DND-41 (cell line): ENCODE results near the gene TRIM40.

ENCODE experiments used
- ATAC-seq: fragments of 200-7000 bp; cut with Tn5 transposase; 3 replicates; pipeline ENCODE4 v1.9.1; 2021; ENCODE audit warnings: low read depth; ENCODE audit not compliant: insufficient read depth
- DNase-seq: peaks from one replicate; pipeline ENCODE4 v3.0.0-alpha.2; 2020
- H2AFZ ChIP-seq: 2 replicates; pipeline ENCODE4 v1.6.0; 2012; ENCODE audit warnings: low read depth, low read length
- H3K27ac ChIP-seq: 2 replicates; pipeline ENCODE4 v1.5.1; 2012; ENCODE audit warnings: low read length, inconsistent platforms
- H3K27me3 ChIP-seq: fragments of 200-600 bp; sonication (generic); 2 replicates; pipeline ENCODE4 v1.6.0; 2012; ENCODE audit warnings: low read length, mild to moderate bottlenecking, inconsistent platforms; ENCODE audit not compliant: insufficient read depth, poor library complexity
- H3K36me3 ChIP-seq: 2 replicates; pipeline ENCODE4 v1.5.1; 2012; ENCODE audit warnings: low read length, inconsistent platforms; ENCODE audit not compliant: insufficient read depth
- H3K4me1 ChIP-seq: 2 replicates; pipeline ENCODE4 v1.5.1; 2012; ENCODE audit warnings: mild to moderate bottlenecking, low read length; ENCODE audit not compliant: insufficient read depth
- H3K4me2 ChIP-seq: 2 replicates; pipeline ENCODE4 v1.6.0; 2012; ENCODE audit warnings: mild to moderate bottlenecking, moderate library complexity, low read length, inconsistent platforms; ENCODE audit not compliant: insufficient read depth
- H3K4me3 ChIP-seq, 2 experiments: fragments of 200-600 bp in 1 of 2; shearing (Covaris generic) in 1 of 2; 2 replicates each; pipeline ENCODE4 v1.5.1; 2012 to 2016; ENCODE audit warnings: inconsistent platforms in 2 of 2, low read length in 2 of 2, mild to moderate bottlenecking in 2 of 2, low read depth in 1 of 2, moderate library complexity in 1 of 2
- H3K79me2 ChIP-seq: 2 replicates; pipeline ENCODE4 v1.6.0; 2012; ENCODE audit warnings: low read length, inconsistent platforms; ENCODE audit not compliant: insufficient read depth
- H3K9ac ChIP-seq: 2 replicates; pipeline ENCODE4 v1.6.0; 2012; ENCODE audit warnings: low read depth, mild to moderate bottlenecking, inconsistent platforms, low read length, moderate library complexity
- H3K9me3 ChIP-seq: 2 replicates; pipeline ENCODE4 v1.5.1; 2012; ENCODE audit warnings: low read length, moderate library complexity, mild to moderate bottlenecking, inconsistent platforms; ENCODE audit not compliant: insufficient read depth, severe bottlenecking
- H4K20me1 ChIP-seq: 2 replicates; pipeline ENCODE4 v1.6.0; 2012; ENCODE audit warnings: low read length; ENCODE audit not compliant: insufficient read depth
- EZH2 ChIP-seq: IDR thresholded peaks from 3 replicates; pipeline ENCODE4 v1.6.1; 2012; ENCODE audit warnings: borderline replicate concordance, low read depth, mild to moderate bottlenecking, moderate library complexity, low read length, inconsistent platforms; ENCODE audit not compliant: severe bottlenecking
- TF ChIP-seq, protein P1 (sequence below): IDR thresholded peaks from 2 replicates; pipeline ENCODE4 v1.5.1; 2012; ENCODE audit warnings: borderline replicate concordance, low read length, moderate library complexity, mild to moderate bottlenecking; ENCODE audit not compliant: poor library complexity, severe bottlenecking; ENCODE audit errors: extremely low read depth

The TRIM40 gene

DNA sequence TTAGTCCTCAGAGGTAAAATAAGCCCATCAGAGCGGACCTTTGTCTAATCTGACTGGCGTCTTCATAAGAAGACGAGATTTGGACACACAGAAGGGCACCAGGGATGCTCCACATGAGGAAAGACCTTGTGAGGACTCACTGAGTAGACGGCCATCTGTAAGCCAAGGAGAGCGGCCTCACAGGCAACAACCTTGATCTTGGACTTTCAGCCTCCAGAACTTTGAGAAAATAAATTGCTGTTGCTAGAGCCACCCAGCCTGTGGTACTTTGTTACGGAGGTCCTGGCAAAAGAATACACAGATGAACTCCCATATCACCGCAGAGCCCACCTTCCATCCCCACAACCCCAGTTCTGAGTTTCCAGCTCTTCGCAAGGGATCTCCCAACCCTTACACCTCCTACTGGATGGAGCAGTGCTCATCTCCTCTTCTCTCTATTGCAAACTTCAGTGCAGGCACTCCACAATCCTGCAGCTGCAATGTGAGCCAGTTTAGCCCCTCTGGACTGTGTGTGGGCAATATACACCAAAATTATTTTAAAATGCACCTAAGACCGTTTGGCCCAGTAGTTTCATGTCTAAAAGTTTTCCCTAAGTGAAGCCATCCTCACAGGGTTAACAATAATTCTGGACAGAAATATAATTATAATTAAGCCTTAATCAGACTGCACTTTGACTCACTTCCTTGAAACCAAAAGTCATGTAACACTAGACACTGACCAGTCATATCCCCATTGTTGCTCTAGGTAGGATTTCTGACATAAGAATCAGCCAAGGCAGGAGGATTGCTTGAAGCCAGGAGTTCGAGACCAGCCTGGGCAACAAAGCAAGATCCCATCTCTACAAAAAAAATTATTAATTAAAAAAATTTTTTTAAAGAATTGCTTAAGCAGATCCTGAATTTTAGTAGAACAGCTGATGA is 14.2 kb upstream of the TRIM40 start:
- TF ChIP-seq, protein P1, sequence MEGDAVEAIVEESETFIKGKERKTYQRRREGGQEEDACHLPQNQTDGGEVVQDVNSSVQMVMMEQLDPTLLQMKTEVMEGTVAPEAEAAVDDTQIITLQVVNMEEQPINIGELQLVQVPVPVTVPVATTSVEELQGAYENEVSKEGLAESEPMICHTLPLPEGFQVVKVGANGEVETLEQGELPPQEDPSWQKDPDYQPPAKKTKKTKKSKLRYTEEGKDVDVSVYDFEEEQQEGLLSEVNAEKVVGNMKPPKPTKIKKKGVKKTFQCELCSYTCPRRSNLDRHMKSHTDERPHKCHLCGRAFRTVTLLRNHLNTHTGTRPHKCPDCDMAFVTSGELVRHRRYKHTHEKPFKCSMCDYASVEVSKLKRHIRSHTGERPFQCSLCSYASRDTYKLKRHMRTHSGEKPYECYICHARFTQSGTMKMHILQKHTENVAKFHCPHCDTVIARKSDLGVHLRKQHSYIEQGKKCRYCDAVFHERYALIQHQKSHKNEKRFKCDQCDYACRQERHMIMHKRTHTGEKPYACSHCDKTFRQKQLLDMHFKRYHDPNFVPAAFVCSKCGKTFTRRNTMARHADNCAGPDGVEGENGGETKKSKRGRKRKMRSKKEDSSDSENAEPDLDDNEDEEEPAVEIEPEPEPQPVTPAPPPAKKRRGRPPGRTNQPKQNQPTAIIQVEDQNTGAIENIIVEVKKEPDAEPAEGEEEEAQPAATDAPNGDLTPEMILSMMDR: no peak
- TF ChIP-seq EZH2: no peak
- H3K9ac ChIP-seq: no peak overlapping the region
- H3K27me3 ChIP-seq: peaks cover 22% of the 10 kb centered on the region
- DNase-seq (no peak), ATAC-seq (no peak)
- no peaks in the 10 kb centered on the region for H3K4me1 ChIP-seq
- H3K4me3 ChIP-seq: no peak overlapping the region
- no peaks in the 10 kb centered on the region for H3K36me3 ChIP-seq
- no peak overlapping the region for H3K27ac ChIP-seq
- H3K4me2 ChIP-seq: no peak overlapping the region
- H3K79me2 ChIP-seq: no peaks in the 10 kb centered on the region
- H4K20me1 ChIP-seq: no peaks in the 10 kb centered on the region
- no peak overlapping the region for H2AFZ ChIP-seq
- no peaks in the 10 kb centered on the region for H3K9me3 ChIP-seq

DNA sequence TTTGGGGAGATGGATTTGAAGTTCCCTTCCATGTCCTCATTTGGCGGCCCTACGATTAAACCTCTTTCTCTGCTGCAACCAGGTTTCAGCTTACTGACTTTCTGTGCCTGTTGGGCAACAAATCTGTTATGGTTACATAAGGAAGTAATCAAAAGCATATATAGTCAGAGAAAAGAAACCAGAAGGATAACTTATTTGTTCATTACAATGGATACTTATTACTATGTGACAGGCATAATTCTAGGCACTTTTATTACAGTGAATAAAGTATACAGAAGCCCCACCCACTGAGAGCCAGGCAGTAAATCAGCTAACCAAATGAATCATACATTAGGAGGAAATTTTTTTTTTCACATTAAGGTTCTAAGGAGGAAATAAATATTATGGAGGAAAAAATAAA is 13.4 kb upstream of the TRIM40 start:
- no peak overlapping the region for H2AFZ ChIP-seq
- H3K9ac ChIP-seq: no peak overlapping the region
- H3K9me3 ChIP-seq: no peaks in the 10 kb centered on the region
- no peaks in the 10 kb centered on the region for H3K79me2 ChIP-seq
- no peaks in the 10 kb centered on the region for H4K20me1 ChIP-seq
- peaks cover 22% of the 10 kb centered on the region for H3K27me3 ChIP-seq
- ATAC-seq (no peak), DNase-seq (no peak)
- H3K4me1 ChIP-seq: no peaks in the 10 kb centered on the region
- H3K4me2 ChIP-seq: no peak overlapping the region
- TF ChIP-seq, protein P1: no peak
- TF ChIP-seq EZH2: no peak
- H3K4me3 ChIP-seq: no peak overlapping the region
- no peaks in the 10 kb centered on the region for H3K36me3 ChIP-seq
- no peak overlapping the region for H3K27ac ChIP-seq

DNA sequence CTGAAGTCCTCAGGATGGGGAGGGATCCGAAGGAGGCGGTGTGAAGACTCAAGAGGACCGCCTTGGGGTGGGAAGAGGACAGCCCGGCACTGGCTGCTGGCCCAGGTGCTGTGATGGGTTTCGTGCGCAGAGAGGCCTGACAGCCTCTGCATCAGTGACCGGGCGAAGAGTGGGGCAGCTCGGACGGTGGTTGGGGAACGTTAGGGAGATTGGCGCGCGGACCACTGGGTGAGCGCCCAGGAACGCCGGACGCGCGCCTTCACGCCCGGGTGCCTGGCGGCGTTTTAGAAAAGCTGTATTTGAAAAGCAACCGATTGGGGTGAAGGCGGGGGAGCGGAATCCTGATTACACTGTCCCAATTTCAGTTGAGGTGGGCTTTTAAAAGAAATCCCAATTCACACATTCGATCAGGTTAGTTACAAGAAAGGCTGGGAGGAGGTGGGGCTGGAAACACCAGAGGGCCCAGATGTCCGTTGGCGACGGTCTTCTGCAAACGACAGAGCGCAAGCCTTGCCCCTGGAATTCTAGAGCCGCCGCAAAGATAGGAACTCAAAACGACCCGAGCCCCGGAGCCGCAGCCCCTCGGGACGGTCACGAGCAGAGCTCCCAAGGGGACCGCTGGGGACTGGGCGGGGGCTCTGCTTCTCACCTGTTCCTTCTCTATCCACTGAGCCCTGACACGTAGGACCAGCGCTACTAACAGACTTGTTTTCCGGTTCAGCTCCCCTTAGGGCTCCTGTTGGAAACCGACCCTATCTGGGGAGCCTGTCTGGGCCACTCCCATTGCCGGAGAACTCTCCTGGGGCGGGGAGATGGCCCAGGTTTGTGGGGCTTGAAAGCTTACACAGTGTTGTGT is 8.5 kb upstream of the TRIM40 start:
- H3K27me3 ChIP-seq: peaks cover 23% of the 10 kb centered on the region
- DNase-seq: no peak
- no peak overlapping the region for H3K4me3 ChIP-seq

More for the DNA sequence above, 8.5 kb upstream of the TRIM40 start:
- ATAC-seq: no peak
- TF ChIP-seq, protein P1: no peak
- no peak for TF ChIP-seq EZH2
- peaks cover 5% of the 10 kb centered on the region for H3K4me1 ChIP-seq
- no peaks in the 10 kb centered on the region for H3K9me3 ChIP-seq
- no peak overlapping the region for H3K9ac ChIP-seq
- no peaks in the 10 kb centered on the region for H4K20me1 ChIP-seq
- H3K36me3 ChIP-seq: no peaks in the 10 kb centered on the region
- H3K4me2 ChIP-seq: no peak overlapping the region
- H3K27ac ChIP-seq: no peak overlapping the region
- no peaks in the 10 kb centered on the region for H3K79me2 ChIP-seq
- no peak overlapping the region for H2AFZ ChIP-seq
